HG02973 (cell line): ENCODE results near the gene LTBR.
"Not testable (repeated sequence)": the region's sequence is repeated elsewhere in the genome, so short reads cannot be mapped to it uniquely, and the experiment has no call there.

Experiments used
- ATAC-seq: cut with Tn5 transposase; IDR thresholded peaks from one replicate; pipeline ENCODE4 v1.9.1; 2021; ENCODE audit warnings: moderate library complexity; ENCODE audit not compliant: unreplicated experiment

LTBR gene

DNA sequence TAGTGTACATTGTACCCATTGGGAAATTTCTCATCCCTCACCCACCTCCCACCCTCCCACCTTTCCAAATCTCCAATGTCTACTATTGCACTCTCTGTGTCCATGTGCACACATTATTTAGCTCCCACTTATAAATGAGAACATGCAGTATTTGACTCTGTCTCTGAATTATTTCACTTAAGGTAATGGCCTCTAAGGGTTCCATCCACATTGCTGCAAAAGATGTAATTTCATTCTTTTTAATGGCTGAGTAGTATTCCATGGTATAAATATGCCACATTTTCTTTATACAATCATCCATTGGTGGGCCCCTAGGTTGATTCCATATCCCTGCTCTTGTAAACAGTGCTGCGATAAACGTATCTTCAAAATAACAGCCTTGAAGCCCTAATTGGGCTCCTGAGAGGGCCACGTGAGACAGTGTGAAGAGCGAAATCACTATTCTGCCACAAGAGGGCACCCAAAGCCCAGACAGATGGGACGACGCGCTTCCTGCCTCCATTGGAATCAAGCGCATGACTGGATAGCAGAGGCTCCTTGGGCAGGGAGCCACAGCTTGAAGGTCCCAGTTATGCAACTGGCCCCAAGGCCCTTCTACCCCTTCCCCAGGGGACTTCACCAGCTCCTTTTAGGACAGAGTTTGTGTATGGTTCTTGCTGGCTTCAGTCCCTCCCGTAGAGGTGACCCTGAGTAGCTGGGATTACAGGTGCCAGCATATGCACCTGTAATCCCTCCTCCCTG lies 39.5 kb downstream of the LTBR start:
- no peak for ATAC-seq

DNA sequence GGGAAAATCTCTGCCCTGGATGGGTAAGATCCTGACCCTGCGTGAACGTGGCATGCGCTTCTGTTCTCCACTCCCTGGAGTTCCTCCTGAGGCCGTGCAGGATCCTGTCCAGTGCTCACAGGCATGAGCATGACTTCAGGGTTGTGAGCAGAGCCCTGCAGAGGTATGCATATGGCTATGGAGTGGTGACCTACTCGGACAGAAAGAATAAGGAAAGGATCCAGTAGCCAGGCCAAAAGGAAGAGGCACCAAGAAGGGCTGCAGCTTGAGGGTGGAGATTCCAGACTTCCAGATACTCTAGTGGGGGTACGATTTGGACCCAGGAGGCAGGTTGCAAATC lies 40.0 kb downstream of the LTBR start:
- ATAC-seq: no peak

DNA sequence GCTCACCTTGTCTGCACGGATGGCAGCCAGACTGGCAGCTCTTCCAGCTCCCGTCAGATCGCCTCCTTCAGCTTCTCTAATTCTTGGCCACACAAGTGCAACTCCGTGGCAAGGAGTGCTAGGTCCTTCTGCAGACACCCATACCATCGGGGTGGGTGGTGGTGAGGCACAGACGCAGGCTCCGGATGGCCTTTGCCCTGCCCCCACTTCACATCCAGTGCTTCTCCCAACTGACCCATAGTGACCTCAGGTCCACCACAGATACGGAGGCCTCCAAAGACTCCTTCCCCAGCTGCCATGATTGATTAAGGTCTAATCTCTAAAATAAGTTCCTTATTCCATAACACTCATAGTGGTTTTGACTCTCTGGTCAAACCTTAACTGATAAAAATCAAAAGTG lies 40.9 kb downstream of the LTBR start:
- no peak for ATAC-seq

DNA sequence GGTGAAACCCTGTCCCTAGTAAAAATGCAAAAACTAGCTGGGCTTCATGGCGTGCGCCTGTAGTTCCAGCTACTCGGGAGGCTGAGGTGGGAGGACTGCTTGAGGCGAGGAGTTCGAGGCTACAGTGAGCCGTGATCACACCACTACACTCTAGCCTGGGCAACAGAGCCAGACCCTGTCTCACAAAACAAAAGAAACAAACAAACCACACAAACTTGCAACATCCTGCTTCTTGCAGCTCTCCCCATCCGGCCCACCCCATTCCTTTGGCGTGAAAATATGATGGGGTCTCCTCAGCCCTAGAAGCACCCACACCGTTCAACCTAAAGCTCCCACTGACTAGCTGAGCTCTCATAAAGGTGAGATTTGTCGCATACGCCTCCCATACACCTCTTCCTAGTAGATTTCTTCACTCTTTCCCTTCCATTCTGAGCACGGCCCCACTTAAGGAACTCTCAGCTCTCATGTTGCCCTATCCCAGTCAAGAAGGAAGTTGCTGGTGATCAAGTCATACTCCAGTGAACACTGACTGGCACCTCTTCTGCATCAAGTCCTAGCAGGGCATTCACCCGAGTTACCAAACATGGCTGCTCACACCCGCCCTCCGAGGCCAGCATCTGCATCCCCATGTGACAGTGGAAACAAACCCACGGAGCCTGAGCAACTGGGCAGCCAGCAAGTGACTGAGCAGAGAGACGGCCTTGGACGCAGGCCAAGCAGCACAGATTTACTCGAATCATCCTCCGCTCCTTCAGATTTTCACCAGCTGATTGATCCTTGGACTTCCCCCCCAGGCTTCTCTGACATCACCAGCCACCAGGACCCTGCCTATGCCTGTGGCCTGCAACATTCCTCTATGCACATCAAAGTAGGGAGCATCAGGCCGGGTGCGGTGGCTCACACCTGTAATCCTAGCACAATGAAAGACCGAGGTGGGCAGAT lies 41.9 kb downstream of the LTBR start:
- ATAC-seq: no peak

DNA sequence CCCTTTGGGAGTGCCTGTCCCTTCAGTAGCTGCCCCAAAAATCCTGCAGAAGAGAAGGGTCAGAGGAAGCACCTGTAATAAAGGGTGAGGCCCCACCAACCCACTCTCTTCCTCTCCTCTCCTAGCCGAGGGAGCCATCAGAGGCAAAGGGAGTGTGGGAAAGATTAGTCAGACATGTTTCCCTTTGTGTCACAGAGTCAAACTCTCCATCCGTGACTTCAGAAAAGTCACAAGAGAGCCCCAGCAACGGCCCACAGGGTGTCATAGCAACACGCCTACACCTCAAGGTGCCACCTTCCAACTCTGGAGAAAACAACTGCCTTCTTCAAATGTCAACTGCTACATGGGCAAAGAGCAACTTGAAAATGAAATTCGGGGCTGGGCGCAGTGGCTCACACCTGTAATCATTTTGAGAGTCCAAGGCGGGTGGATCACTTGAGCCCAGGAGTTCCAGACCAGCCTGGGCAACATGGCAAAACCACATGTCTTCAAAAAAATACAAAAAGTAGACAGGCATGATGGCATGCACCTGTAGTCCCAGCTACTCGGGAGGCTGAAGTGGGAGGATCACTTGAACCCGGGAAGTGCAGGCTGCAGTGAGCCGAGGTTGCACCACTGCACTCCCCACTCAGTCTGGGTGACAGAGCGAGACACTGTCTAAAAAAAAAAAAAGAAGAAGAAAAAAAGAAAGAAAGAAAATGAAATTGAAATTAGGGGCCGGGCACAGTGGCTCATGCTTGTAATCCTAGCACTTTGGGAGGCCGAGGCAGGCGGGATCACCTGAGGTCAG lies 43.1 kb downstream of the LTBR start:
- ATAC-seq: peak; percentile 57

DNA sequence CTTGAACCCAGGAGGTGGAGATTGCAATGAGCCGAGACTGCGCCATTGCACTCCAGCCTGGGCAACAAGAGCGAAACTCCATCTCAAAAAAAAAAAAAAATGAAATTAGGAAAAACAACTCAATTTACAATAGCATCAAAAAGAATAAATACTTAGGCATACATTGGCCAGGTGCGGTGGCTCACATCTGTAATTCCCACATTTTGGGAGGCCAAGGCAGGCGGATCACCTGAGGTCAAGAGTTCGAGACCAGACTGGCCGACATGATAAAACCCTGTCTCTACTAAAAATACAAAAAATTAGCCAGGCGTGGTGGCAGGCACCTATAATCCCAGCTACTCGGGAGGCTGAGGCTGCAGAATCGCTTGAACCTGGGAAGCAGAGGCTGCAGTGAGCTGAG lies 43.8 kb downstream of the LTBR start:
- not testable (repeated sequence) for ATAC-seq

DNA sequence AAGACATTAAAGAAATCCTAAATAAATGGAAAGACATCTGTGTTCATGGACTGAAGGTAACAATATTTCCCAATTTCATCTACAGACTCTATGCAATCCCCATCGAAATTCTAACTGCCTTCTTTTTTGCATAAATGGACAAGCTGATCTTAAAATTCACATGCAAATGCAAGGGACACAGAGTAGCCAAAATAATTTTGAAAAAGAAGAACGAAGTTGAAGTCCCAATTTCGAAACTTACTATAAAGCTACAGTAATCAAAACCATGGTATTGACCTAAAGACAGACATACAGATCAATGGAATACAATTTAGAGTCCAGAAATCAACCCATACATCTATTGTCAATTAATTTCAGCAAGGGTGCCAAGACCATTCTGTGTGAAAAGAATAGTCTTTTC lies 44.4 kb downstream of the LTBR start:
- no peak for ATAC-seq

DNA sequence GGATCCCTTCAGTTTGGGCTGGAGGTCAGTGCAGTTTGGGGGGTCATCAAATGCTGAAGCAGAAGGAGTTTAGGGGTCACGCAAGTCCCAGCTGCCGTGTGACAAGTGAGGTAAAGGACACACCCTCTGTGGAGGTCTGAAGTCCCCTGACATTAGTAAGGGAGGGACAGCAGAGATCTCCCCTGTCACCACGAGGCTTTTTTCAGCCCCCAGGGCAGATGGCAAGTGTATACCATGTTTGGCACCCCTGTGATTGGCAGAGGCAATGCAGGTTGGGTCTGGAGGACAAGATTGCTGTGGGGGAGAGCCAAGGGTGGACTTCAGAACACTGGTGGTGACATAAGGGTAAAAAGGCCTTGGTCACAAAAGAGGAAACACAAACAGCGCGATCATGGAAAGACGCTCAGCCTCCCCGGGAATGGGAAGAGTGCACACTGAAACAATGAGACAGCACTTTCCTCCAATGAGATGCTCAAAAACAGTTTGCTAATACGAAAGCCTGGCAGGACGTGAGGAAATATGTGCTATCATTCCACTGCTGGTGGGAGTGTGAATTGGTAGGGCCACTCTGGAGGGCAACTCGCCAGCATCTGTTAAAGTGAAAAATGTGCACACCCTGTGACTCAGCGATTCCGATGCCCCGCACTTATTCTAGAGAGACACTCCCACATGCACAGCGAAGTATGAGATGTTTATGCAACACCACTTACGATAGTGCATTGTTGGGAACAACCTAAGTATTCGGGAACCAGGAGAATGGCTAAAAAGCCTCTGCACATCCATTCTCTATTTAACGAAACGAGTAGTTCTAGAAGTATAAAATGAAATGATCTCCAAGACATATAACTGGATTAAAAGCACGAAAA lies 46.4 kb downstream of the LTBR start:
- no peak for ATAC-seq

DNA sequence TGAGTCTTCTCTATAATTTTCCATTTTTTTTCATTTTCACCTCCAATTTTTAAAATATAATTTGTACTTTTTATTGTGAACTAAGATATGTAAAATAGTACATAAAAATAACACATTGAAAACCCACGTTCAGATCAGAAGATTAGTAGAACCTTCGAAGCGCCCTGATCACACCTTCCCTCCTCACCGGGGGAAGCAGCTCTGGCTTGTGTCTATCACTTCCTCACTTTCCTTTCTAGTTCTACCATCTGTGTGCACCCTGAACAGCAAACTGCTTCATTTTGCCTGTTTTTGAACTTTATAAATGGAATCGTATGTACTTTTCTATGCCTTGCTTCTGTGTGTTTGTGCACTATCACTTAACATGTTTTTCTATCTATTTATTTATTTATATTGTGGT lies 49.0 kb downstream of the LTBR start:
- ATAC-seq: no peak

DNA sequence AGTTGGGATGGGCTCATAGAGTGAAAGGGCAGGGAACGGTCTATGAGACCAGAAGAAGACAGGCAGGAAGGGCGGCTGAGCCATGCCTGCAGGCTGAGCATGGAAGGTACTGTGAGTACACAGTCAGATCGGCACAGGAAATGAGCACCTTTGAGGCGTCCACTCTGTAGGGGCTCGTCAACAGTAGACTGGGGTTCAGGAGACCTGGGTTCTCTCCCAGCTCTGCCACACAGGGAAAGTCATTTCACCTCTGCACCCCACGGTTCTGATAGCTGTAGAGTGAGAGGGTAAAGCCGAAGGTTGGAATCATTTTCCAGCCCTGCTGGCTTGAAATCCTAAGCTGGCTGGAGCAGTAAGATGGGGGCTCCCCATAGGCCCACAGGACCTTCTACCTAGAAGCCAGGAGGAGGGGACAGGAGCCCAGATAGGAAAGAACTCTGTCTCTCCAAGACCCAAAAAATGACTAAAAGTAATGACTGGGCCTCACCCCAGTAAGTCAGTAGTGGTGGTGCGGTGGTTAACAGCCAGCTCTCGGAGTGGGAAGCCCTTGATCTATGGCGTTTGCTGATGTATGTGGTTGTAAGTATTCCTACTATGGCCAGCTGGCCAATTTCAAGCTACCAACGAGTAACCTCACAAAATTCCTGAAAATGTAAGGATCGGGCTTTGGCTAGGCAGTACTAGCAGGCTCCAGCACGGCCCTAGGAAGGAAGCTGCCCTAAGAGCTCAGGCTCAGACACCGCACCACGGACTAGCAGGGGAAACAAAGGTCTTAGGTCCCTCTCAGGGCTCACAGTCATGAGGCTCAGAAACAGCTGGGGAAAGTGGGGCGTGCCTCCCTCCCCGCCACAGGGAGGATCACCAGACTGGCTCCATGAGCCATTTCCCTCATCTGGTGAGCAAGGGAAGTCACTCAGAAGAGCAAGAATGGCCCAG lies 50.5 kb downstream of the LTBR start:
- ATAC-seq: no peak

DNA sequence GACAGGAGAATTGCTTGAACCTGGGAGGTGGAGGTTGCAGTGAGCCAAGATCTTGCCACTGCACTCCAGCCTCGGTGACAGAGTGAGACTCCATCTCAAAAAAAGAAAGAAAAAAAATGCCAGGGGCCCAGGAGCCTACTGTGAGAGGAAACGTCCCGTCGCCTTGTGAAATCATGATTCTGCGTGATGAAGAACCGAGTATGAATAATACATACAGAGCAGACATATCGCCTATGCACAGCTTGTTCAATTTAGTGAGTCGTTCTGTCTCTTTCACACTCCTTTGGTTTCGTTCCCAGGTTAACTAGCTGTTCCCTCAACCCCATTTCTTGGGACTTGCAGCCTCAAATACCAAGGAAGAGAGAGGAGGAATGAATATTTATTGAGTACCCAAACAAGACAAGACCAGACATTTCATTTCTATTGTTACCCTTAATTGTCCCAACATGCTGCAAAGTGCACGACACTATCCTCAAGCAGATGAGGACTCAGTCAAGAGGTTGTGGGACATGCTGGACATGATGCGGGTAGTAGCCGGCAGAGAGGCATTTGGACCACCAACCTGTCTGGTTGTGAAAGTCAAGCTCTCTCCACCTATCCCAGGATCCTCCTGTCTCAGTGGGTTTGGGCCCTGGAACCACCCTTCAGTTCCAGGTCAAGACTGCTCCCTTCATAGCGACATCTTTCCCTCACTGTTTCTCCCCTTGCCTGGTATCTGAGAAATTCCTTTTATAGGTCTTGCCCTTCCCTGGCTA lies 52.2 kb downstream of the LTBR start:
- ATAC-seq: no peak

DNA sequence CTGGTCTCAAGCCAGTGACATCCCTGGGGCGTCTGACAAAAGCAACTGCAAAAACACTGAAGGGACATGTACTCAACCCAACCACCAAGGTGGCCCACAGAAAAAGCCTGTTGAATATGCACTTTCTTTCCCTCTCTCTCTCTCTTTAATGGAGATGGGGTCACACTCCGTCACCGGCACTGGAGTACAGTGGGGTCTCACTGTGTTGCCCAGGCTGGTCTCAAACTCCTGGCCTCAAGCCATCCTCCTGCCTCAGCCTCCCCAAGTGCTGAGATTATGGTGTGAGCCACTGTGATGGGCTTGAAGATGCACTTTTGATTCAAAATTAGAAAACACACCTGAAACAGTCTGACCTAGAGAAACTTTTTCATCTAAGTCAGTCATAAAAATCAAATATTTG lies 53.6 kb downstream of the LTBR start:
- no peak for ATAC-seq

DNA sequence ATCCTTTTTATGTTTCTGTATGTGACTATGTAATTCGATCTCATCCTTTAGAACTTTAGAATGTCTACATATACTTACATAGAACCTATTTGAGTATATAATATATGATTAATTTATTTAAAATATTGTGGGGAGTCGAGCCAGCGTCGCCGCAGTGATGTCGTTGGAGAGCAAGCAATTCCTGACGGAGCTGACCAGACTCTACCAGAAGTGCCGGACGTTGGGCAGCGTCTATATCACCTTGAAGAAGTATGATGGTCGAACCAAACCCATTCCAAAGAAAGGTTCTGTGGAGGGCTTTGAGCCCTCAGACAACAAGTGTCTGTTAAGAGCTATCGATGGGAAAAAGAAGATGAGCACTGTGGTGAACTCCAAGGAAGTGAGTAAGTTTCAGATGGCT lies 54.4 kb downstream of the LTBR start:
- ATAC-seq: no peak

DNA sequence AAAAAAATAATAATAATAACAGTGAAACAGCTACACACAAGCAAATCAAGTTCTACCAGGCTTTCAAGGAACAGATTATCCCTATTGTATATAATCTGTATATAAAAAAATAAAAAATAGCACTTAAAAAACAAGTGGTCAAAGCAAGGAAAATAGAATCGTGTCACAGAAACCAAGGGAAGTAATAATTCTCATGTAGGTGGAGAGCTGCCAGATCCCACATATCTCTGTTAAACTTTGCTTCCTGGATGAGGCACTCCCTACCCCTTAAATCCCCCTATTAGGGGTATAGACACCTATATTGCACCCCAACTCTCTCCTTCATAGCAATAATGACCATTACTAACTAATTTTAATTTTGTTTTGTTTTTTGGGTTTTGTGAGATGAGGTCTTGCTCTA lies 56.4 kb downstream of the LTBR start:
- ATAC-seq: no peak
